GM06990 (cell line): ENCODE measurements around the gene TTC32.

Source experiments
- DNase-seq: peaks from one replicate; pipeline ENCODE4 v3.0.0-alpha.2; 2011; ENCODE audit not compliant: insufficient read length; ENCODE audit errors: extremely low read depth
- H3K27me3 ChIP-seq: replicated peaks from 2 replicates; pipeline ENCODE4 v1.6.0; 2011; ENCODE audit warnings: low read length; ENCODE audit not compliant: control insufficient read depth, insufficient read depth
- H3K36me3 ChIP-seq: 2 replicates; pipeline ENCODE4 v1.5.1; 2011; ENCODE audit warnings: low read length; ENCODE audit not compliant: control insufficient read depth, insufficient read depth
- H3K4me3 ChIP-seq: replicated peaks from 2 replicates; pipeline ENCODE4 v1.5.1; 2011; ENCODE audit warnings: low read depth, mild to moderate bottlenecking, control low read depth, low read length
- CTCF ChIP-seq: IDR thresholded peaks from 2 replicates; pipeline ENCODE4 v1.5.1; 2011; ENCODE audit warnings: low read length, control low read depth, mild to moderate bottlenecking, inconsistent platforms; ENCODE audit not compliant: insufficient read depth, poor library complexity, severe bottlenecking

TTC32 gene

GRCh38 chr2:19870792-19871191 is 31.0 kb downstream of the TTC32 start:
- no peak for DNase-seq
- Histone ChIP-seq H3K36me3 (peaks cover 2% of the 10 kb centered on the region), H3K4me3 (no peak overlapping the region), H3K27me3 (no peaks in the 10 kb centered on the region)
- TF ChIP-seq CTCF: no peak

GRCh38 chr2:19868701-19869580 is 32.8 kb downstream of the TTC32 start:
- Histone ChIP-seq H3K27me3 (no peaks in the 10 kb centered on the region), H3K36me3 (peaks cover 1% of the 10 kb centered on the region), H3K4me3 (peak overlapping the region; percentile 70)
- peak; percentile 44 for DNase-seq
- TF ChIP-seq CTCF: no peak

GRCh38 chr2:19868224-19868623 is 33.6 kb downstream of the TTC32 start:
- TF ChIP-seq CTCF: no peak
- H3K36me3 ChIP-seq: peaks cover 1% of the 10 kb centered on the region
- H3K4me3 ChIP-seq: peak overlapping the region; percentile 70
- H3K27me3 ChIP-seq: no peaks in the 10 kb centered on the region
- DNase-seq: no peak

- H3K36me3 ChIP-seq: no peaks in the 10 kb centered on the region; the same call in 1 of the 2 replicates
- no peak for TF ChIP-seq CTCF
- H3K27me3 ChIP-seq: no peaks in the 10 kb centered on the region
- no peak overlapping the region for H3K4me3 ChIP-seq
- no peak for DNase-seq
Observed at GRCh38 chr2:19866771-19867170, 35.0 kb downstream of the TTC32 start.

GRCh38 chr2:19865151-19865550 is 36.6 kb downstream of the TTC32 start:
- TF ChIP-seq CTCF: no peak
- Histone ChIP-seq H3K27me3 (no peaks in the 10 kb centered on the region), H3K4me3 (no peak overlapping the region), H3K36me3 (no peaks in the 10 kb centered on the region)
- peak; percentile 22 for DNase-seq
